Neural cell (in vitro differentiated cells): ENCODE data around the gene MPO.

Source experiments
- EP300 ChIP-seq: fragments of 450-650 bp; conservative IDR thresholded peaks from 2 replicates; pipeline ENCODE4 v1.6.1; 2014; ENCODE audit warnings: antibody characterized with exemption, mild to moderate bottlenecking, moderate library complexity; ENCODE audit not compliant: poor library complexity, severe bottlenecking
- EZH2 ChIP-seq: fragments of 200-600, 300-800 bp; shearing (Covaris generic), sonication (generic); IDR thresholded peaks from 2 replicates; pipeline ENCODE4 v1.6.1; 2014; ENCODE audit warnings: antibody characterized with exemption, low read length, borderline replicate concordance, mild to moderate bottlenecking; ENCODE audit not compliant: insufficient read depth, poor library complexity, severe bottlenecking
- MXI1 ChIP-seq: fragments of 450-650 bp; conservative IDR thresholded peaks from 2 replicates; pipeline ENCODE4 v1.6.1; 2014; ENCODE audit warnings: antibody characterized with exemption, mild to moderate bottlenecking; ENCODE audit not compliant: poor library complexity, severe bottlenecking
- POLR2AphosphoS5 ChIP-seq: IDR thresholded peaks from 2 replicates; pipeline ENCODE4 v1.6.1; 2012
- RAD21 ChIP-seq: fragments of 450-650 bp; conservative IDR thresholded peaks from 2 replicates; pipeline ENCODE4 v1.6.1; 2014; ENCODE audit warnings: antibody characterized with exemption, mild to moderate bottlenecking, moderate library complexity
- SMC3 ChIP-seq: fragments of 450-650 bp; conservative IDR thresholded peaks from 2 replicates; pipeline ENCODE4 v1.6.1; 2014; ENCODE audit warnings: antibody characterized with exemption, mild to moderate bottlenecking, moderate library complexity; ENCODE audit not compliant: poor library complexity
- TAF1 ChIP-seq: IDR thresholded peaks from 2 replicates; pipeline ENCODE4 v1.6.1; 2012; ENCODE audit warnings: low read depth
- TF ChIP-seq, protein P1 (sequence below): fragments of 450-650 bp; IDR thresholded peaks from 2 replicates; pipeline ENCODE4 v1.5.1; 2014; ENCODE audit warnings: antibody characterized with exemption, mild to moderate bottlenecking, moderate library complexity; ENCODE audit not compliant: poor library complexity, severe bottlenecking
- TF ChIP-seq, protein P2 (sequence below): IDR thresholded peaks from 2 replicates; pipeline ENCODE4 v1.6.1; 2012; ENCODE audit warnings: borderline replicate concordance

DNA sequence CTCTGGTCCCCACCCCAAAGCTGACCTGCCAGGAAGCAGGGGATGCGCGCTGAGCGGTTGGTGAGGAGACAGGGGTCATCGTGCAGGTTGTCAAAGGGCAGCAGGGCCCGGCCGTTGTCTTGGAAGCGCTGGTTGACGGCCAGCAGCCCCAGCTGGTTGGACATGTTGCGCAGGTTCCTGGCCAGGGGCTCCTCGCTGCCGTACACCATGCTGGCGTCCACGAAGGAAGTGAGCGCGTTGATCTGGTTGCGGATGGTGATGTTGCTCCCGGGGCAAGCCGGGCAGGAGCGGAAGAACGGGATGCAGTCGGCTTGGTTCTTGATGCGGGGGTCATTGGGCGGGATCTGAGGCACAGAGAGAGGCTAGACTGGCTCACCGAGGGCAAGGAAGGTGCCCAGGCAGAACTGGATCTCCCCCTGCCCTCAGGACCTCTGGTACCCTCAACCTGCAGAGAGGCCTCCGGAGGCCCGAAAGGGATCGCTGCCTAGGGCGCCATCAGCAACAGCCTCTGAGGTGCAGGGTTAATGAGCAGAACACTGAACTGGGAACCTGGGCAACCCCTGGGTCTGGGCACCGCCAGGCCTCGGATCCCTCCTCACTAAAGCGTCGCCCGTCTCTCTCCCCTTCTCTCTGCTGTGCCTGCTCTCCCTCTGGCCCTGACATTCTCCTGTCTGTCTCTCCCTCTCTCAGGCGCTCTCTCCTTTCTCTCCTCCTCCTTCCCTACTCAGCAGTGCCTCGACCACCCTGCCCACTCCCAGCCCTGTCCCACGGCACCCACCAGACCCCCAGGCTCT is 2.7 kb downstream of the MPO start:
- TF ChIP-seq, protein P1, sequence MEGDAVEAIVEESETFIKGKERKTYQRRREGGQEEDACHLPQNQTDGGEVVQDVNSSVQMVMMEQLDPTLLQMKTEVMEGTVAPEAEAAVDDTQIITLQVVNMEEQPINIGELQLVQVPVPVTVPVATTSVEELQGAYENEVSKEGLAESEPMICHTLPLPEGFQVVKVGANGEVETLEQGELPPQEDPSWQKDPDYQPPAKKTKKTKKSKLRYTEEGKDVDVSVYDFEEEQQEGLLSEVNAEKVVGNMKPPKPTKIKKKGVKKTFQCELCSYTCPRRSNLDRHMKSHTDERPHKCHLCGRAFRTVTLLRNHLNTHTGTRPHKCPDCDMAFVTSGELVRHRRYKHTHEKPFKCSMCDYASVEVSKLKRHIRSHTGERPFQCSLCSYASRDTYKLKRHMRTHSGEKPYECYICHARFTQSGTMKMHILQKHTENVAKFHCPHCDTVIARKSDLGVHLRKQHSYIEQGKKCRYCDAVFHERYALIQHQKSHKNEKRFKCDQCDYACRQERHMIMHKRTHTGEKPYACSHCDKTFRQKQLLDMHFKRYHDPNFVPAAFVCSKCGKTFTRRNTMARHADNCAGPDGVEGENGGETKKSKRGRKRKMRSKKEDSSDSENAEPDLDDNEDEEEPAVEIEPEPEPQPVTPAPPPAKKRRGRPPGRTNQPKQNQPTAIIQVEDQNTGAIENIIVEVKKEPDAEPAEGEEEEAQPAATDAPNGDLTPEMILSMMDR: no peak
- TF ChIP-seq EP300 (no peak), TAF1 (no peak), EZH2 (no peak), POLR2AphosphoS5 (no peak), SMC3 (no peak), RAD21 (no peak), MXI1 (no peak)
- TF ChIP-seq, protein P2, sequence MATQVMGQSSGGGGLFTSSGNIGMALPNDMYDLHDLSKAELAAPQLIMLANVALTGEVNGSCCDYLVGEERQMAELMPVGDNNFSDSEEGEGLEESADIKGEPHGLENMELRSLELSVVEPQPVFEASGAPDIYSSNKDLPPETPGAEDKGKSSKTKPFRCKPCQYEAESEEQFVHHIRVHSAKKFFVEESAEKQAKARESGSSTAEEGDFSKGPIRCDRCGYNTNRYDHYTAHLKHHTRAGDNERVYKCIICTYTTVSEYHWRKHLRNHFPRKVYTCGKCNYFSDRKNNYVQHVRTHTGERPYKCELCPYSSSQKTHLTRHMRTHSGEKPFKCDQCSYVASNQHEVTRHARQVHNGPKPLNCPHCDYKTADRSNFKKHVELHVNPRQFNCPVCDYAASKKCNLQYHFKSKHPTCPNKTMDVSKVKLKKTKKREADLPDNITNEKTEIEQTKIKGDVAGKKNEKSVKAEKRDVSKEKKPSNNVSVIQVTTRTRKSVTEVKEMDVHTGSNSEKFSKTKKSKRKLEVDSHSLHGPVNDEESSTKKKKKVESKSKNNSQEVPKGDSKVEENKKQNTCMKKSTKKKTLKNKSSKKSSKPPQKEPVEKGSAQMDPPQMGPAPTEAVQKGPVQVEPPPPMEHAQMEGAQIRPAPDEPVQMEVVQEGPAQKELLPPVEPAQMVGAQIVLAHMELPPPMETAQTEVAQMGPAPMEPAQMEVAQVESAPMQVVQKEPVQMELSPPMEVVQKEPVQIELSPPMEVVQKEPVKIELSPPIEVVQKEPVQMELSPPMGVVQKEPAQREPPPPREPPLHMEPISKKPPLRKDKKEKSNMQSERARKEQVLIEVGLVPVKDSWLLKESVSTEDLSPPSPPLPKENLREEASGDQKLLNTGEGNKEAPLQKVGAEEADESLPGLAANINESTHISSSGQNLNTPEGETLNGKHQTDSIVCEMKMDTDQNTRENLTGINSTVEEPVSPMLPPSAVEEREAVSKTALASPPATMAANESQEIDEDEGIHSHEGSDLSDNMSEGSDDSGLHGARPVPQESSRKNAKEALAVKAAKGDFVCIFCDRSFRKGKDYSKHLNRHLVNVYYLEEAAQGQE: no peak
